Right lobe of liver (tissue), 4 donors: ENCODE measurements around the gene EGLN2.

Experiments used
- POLR2A ChIP-seq: fragments of 450-650 bp; IDR thresholded peaks from one replicate; pipeline ENCODE4 v1.6.1; 2017; ENCODE audit warnings: antibody characterized with exemption, mild to moderate bottlenecking
- TF ChIP-seq, protein P1 (sequence below), 4 donors: fragments of 200-600 bp in 3 of 4; fragments of 450-650 bp in 1 of 4; IDR thresholded peaks; one replicate each; pipeline versions ENCODE4 v1.5.1 to v1.8.0; 2016 to 2022; ENCODE audit warnings: antibody characterized with exemption in 4 of 4, mild to moderate bottlenecking in 2 of 4
- donor health status: DM: no; HTN: no; CAD: no.
- donor health status: DM: no; HTN: no; CAD: no.
- donor health status: DM: no; HTN: yes; CAD: no.

DNA sequence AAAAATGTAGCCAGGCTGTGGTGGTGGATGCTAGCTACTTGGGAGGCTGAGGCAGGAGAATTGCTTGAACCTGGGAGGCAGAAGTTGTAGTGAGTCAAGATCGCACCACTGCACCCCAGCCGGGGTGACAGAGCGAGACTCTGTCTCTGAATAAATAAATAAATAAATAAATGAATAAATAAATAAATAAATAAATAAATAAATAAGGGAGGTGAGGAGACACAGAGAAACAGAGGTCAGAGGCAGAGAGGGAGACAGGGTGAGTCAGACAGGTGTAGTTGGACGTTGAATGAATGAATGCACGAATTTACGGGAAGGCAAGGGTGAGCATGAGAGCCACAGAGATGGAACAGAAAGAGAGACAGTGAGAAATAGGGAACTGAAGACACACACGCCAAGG is 17.9 kb upstream of the EGLN2 start:
- TF ChIP-seq, protein P1, sequence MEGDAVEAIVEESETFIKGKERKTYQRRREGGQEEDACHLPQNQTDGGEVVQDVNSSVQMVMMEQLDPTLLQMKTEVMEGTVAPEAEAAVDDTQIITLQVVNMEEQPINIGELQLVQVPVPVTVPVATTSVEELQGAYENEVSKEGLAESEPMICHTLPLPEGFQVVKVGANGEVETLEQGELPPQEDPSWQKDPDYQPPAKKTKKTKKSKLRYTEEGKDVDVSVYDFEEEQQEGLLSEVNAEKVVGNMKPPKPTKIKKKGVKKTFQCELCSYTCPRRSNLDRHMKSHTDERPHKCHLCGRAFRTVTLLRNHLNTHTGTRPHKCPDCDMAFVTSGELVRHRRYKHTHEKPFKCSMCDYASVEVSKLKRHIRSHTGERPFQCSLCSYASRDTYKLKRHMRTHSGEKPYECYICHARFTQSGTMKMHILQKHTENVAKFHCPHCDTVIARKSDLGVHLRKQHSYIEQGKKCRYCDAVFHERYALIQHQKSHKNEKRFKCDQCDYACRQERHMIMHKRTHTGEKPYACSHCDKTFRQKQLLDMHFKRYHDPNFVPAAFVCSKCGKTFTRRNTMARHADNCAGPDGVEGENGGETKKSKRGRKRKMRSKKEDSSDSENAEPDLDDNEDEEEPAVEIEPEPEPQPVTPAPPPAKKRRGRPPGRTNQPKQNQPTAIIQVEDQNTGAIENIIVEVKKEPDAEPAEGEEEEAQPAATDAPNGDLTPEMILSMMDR (IDR thresholded peaks at IDR 0.05): no peak
- no peak for TF ChIP-seq POLR2A
